ENCODE results near the gene PPP6R2. TPM values are rescaled to one million over a fixed set of nuclear protein-coding genes. Genes with fewer than 3 reads are reported as not detected.

Gene PPP6R2
- total and polyA plus RNA-seq, 9 of the 15 experiments (the other 6 are each of a cell fraction or from before 2014, with no cell fraction given): 0.32 to 39.8 (median 21.4) TPM

DNA sequence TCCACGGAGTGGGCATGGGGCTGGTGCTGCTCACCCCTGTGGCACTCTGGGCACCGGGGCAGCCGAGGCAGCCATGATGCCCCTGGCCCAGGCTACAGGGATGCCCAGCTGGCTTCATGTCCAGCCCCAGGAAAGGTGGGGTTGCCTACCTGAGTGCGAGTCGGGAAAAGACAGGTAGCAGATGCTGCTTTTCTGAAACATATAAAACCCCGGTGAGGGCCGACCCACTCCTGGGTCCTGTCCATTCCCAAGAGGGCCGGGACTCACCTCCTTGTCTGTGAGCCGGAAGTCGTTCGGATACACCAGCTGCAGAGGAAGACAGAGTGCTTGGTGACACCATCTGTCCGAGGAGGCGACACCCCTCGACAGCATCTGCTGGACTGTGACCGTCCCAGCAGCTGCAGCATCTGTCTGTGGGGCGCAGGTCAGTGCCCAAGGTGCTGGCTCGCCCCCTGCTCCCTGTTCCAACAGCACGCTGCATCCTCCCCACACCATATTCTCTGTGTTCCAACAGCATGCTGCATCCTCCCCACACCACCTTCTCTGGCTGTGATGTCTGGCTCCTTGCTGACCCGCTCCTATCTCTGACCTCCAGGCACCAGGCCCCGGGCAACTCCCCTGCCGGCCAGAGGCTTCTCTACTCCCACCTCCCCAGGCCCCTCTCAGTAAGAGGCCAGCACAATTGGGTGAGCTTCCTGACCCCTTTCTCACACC, 24.3 kb upstream of the PPP6R2 start (continued):
- no peak for TF ChIP-seq C11orf30 (IDR thresholded peaks at IDR 0.05; ENCODE audit: low read depth)
- no peak for TF ChIP-seq STAG1 (CRISPR knock-in tag; IDR thresholded peaks at IDR 0.05; ENCODE audit: borderline replicate concordance)
- TF ChIP-seq ETV1 (tag; conservative IDR thresholded peaks at IDR 0.05; ENCODE audit: low read depth): 0 out of 2 replicates have a peak, but pooled peaks have one; percentile 19
- TF ChIP-seq TFAP4 (CRISPR knock-in tag; IDR thresholded peaks at IDR 0.05; ENCODE audit: borderline replicate concordance): peak; percentile 65; the same call in 1 of the 2 replicates
- TF ChIP-seq FOXJ3 (CRISPR knock-in tag; IDR thresholded peaks at IDR 0.05): no peak
- 0 out of 2 replicates have a peak, but pooled peaks have one; percentile 38 for TF ChIP-seq MBD2 (IDR thresholded peaks at IDR 0.05; ENCODE audit: borderline replicate concordance, low read depth)
- no peak for TF ChIP-seq SLC30A9 (CRISPR knock-in tag; IDR thresholded peaks at IDR 0.05)
- TF ChIP-seq ZNF511 (CRISPR knock-in tag; IDR thresholded peaks at IDR 0.05): no peak
- no peak for TF ChIP-seq NCOA2 (IDR thresholded peaks at IDR 0.05; ENCODE audit: partially characterized antibody in 2 of 2)
- TF ChIP-seq, protein P1, sequence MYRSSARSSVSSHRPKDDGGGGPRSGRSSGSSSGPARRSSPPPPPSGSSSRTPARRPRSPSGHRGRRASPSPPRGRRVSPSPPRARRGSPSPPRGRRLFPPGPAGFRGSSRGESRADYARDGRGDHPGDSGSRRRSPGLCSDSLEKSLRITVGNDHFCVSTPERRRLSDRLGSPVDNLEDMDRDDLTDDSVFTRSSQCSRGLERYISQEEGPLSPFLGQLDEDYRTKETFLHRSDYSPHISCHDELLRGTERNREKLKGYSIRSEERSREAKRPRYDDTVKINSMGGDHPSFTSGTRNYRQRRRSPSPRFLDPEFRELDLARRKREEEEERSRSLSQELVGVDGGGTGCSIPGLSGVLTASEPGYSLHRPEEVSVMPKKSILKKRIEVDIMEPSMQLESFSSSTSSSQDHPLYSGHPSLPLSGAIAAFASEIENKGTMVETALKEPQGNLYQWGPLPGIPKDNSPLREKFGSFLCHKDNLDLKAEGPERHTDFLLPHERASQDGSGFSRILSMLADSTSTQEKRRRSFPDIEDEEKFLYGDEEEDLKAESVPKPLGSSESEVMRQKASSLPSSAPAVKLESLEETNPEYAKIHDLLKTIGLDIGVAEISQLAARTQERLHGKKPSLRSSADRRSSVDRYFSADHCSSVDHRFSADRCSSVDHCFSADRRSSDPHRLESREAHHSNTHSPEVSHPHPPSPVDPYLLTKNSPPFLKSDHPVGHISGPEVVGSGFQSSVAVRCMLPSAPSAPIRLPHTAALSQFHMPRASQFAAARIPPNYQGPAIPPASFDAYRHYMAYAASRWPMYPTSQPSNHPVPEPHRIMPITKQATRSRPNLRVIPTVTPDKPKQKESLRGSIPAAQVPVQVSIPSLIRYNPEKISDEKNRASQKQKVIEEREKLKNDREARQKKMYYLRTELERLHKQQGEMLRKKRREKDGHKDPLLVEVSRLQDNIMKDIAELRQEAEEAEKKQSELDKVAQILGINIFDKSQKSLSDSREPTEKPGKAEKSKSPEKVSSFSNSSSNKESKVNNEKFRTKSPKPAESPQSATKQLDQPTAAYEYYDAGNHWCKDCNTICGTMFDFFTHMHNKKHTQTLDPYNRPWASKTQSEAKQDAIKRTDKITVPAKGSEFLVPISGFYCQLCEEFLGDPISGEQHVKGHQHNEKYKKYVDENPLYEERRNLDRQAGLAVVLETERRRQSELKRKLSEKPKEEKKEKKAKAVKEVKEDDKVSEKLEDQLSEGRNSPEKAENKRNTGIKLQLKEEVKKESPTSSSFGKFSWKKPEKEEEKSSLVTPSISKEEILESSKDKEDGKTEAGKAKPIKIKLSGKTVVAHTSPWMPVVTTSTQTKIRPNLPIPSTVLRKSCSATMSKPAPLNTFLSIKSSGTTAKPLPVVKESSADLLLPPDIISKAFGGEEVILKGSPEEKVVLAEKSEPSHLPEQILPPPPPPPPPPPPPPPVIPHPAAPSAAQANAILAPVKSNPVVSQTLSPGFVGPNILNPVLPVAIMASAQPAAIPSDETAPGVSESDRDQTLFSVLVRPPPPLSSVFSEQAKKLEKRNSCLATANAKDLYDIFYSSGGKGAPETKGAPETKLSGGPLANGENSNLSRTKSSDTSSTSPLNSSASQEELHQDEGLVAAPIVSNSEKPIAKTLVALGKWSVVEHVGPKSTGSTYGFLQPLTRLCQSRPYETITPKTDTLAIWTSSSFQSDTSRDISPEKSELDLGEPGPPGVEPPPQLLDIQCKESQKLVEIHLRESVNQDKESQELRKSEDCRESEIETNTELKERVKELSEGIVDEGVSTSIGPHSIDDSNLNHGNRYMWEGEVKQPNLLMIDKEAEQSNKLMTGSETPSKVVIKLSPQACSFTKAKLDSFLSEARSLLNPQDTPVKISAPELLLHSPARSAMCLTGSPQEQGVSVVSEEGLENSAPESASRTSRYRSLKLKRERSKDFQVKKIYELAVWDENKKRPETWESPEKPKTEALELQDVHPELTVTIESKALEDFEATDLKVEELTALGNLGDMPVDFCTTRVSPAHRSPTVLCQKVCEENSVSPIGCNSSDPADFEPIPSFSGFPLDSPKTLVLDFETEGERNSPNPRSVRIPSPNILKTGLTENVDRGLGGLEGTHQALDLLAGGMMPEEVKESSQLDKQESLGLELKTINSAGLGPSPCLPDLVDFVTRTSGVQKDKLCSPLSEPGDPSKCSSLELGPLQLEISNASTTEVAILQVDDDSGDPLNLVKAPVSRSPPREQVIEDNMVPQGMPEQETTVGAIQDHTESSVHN (IDR thresholded peaks at IDR 0.05; ENCODE audit: borderline replicate concordance in 1 of 2, low read depth in 1 of 2): no peak
- TF ChIP-seq ID3 (CRISPR knock-in tag; IDR thresholded peaks at IDR 0.05): no peak
- no peak for TF ChIP-seq ID3 (tag; IDR thresholded peaks at IDR 0.05)
- TF ChIP-seq, protein P2, sequence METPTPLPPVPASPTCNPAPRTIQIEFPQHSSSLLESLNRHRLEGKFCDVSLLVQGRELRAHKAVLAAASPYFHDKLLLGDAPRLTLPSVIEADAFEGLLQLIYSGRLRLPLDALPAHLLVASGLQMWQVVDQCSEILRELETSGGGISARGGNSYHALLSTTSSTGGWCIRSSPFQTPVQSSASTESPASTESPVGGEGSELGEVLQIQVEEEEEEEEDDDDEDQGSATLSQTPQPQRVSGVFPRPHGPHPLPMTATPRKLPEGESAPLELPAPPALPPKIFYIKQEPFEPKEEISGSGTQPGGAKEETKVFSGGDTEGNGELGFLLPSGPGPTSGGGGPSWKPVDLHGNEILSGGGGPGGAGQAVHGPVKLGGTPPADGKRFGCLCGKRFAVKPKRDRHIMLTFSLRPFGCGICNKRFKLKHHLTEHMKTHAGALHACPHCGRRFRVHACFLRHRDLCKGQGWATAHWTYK (CRISPR knock-in tag; IDR thresholded peaks at IDR 0.05): no peak
